Non-pigmented ciliary epithelial cell (primary cell): Measurements from ENCODE around the gene RSPH1.
"Not testable (repeated sequence)": the region's sequence is repeated elsewhere in the genome, so short reads cannot be mapped to it uniquely, and the experiment has no call there.

Experiments
- DNase-seq: peaks from one replicate; pipeline ENCODE4 v3.0.0-alpha.2; 2010; ENCODE audit warnings: low read depth

Gene RSPH1

GRCh38 chr21:42489006-42489563 is 6.9 kb downstream of the RSPH1 start:
- no peak for DNase-seq

GRCh38 chr21:42486531-42486930 is 9.5 kb downstream of the RSPH1 start:
- no peak for DNase-seq

GRCh38 chr21:42486072-42486471 is 10.0 kb downstream of the RSPH1 start:
- no peak for DNase-seq

GRCh38 chr21:42484966-42485365 is 11.1 kb downstream of the RSPH1 start:
- DNase-seq: no peak

GRCh38 chr21:42481169-42481568 is 14.9 kb downstream of the RSPH1 start:
- DNase-seq: no peak

- no peak for DNase-seq
Measured at GRCh38 chr21:42480736-42481135, 15.3 kb downstream of the RSPH1 start.

- no peak for DNase-seq
Measured at GRCh38 chr21:42479582-42479981, 16.4 kb downstream of the RSPH1 start.

- no peak for DNase-seq
Measured at GRCh38 chr21:42478504-42478903, 17.5 kb downstream of the RSPH1 start.

- no peak for DNase-seq
Measured at GRCh38 chr21:42476388-42477331, 19.4 kb downstream of the RSPH1 start.

- no peak for DNase-seq
Measured at GRCh38 chr21:42475526-42476387, 20.3 kb downstream of the RSPH1 start.

GRCh38 chr21:42475036-42475435 is 21.0 kb downstream of the RSPH1 start:
- no peak for DNase-seq

- DNase-seq: no peak
Measured at GRCh38 chr21:42474043-42474831, 21.8 kb downstream of the RSPH1 start.

- DNase-seq: no peak
Measured at GRCh38 chr21:42473498-42474042, 22.5 kb downstream of the RSPH1 start.

GRCh38 chr21:42472521-42472920 is 23.5 kb downstream of the RSPH1 start:
- no peak for DNase-seq

GRCh38 chr21:42471716-42472330 is 24.2 kb downstream of the RSPH1 start:
- no peak for DNase-seq

- no peak for DNase-seq
Measured at GRCh38 chr21:42471206-42471605, 24.8 kb downstream of the RSPH1 start.

- not testable (repeated sequence) for DNase-seq
Measured at GRCh38 chr21:42469726-42470125, 26.3 kb downstream of the RSPH1 start.

GRCh38 chr21:42469272-42469671 is 26.8 kb downstream of the RSPH1 start:
- DNase-seq: no peak

- DNase-seq: no peak
Measured at GRCh38 chr21:42468491-42469131, 27.4 kb downstream of the RSPH1 start.
